Measurements from ENCODE around the gene KDM4B. TPM values are rescaled to one million over a fixed set of nuclear protein-coding genes. Genes with fewer than 3 reads are reported as not detected.

The KDM4B gene
- total and polyA plus RNA-seq, 2 of the 8 experiments (the other 6 are each of a cell fraction or from before 2014, with no cell fraction given) = 12.0 to 31.9 TPM

DNA sequence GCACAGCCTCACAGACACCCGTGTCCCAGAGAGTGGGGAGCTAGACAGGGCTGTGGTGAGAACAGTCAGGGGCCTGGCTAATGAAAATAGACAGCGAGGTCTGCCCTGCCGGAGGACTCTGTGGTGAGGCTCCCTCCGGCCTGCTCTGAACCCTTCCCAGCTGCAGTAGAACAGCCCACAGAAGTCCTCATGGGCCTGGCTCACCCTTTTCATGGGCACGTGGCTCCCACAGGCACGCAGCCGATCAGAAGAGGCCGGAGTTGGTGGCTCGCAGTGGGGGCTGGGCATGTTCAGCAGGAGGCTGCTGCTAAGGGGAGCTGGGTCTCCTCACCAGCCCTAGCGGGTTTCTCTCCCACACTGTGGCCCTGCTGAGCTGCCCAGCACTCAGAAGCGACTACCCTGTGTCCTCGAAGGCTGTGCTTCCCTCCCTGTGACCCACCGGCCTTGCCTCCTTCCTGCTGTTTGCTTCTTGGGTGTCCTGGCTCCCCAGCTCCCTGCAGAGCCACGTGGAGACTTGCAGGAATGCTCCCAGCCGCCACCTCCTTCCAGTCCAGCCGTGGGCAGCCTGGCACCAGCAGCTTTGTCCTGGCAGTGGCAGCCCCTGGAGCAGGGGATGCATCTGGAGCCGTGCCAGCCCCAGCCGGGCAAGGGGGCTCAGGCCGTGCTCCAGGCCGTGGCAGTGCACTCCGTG, 138.7 kb downstream of the KDM4B start (continued):
- TF ChIP-seq RBBP5 (IDR thresholded peaks at IDR 0.05; ENCODE audit: borderline replicate concordance, low read depth, low read length) = no peak
